ENCODE data around the gene TMEM117.

DNA sequence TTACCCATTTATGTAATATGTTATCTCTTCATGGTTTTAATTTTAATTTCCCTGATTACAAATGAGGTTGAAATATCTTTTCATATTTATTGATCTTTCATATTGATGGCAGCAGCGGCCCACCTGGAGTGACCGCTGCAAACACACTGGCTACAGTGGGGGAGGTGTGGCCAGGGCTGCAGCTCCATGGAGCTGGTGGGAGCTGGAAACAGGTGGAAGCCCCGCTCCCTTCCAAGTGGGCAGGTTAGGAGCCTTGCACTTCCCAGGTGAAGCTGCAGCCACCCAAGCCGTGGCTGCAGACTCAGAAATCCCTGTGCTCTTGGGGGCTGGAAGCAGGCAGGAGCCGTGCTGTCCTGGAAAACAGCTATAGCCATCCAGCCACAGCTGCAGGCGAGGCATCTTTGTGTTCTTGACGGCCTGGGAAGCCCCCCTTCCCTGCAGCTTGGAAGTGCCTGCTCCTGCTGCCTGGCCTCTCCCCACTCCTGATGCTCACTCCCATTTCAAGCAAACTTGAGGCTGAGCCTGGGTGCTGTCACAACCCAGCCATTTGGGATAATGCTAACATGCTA lies 201.1 kb downstream of the TMEM117 start:
- TF ChIP-seq POLR2A (IDR thresholded peaks at IDR 0.05) = no peak
- TF ChIP-seq, protein P1, sequence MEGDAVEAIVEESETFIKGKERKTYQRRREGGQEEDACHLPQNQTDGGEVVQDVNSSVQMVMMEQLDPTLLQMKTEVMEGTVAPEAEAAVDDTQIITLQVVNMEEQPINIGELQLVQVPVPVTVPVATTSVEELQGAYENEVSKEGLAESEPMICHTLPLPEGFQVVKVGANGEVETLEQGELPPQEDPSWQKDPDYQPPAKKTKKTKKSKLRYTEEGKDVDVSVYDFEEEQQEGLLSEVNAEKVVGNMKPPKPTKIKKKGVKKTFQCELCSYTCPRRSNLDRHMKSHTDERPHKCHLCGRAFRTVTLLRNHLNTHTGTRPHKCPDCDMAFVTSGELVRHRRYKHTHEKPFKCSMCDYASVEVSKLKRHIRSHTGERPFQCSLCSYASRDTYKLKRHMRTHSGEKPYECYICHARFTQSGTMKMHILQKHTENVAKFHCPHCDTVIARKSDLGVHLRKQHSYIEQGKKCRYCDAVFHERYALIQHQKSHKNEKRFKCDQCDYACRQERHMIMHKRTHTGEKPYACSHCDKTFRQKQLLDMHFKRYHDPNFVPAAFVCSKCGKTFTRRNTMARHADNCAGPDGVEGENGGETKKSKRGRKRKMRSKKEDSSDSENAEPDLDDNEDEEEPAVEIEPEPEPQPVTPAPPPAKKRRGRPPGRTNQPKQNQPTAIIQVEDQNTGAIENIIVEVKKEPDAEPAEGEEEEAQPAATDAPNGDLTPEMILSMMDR (IDR thresholded peaks at IDR 0.05) = no peak
